ENCODE results near the gene PHACTR3. TPM values are rescaled to one million over a fixed set of nuclear protein-coding genes. Genes with fewer than 3 reads are reported as not detected.

The PHACTR3 gene
- polyA plus RNA-seq, 1 donor: 8.3 TPM

GRCh38 chr20:59647271-59647670 lies 42.9 kb downstream of the PHACTR3 start:
- Histone ChIP-seq H3K4me3 (ENCODE audit: low read length) (no peak overlapping the region), H3K27ac (ENCODE audit: low read length) (no peak overlapping the region), H3K36me3 (ENCODE audit: control insufficient read depth, insufficient read depth, low read length) (no peaks in the 10 kb centered on the region), H3K4me1 (ENCODE audit: control insufficient read depth, insufficient read depth, low read length) (no peaks in the 10 kb centered on the region), H3K27me3 (ENCODE audit: control insufficient read depth, insufficient read depth, low read length) (no peaks in the 10 kb centered on the region), H3K9me3 (ENCODE audit: control insufficient read depth, low read depth, low read length) (no peaks in the 10 kb centered on the region)
- DNase-seq: no peak

DNA sequence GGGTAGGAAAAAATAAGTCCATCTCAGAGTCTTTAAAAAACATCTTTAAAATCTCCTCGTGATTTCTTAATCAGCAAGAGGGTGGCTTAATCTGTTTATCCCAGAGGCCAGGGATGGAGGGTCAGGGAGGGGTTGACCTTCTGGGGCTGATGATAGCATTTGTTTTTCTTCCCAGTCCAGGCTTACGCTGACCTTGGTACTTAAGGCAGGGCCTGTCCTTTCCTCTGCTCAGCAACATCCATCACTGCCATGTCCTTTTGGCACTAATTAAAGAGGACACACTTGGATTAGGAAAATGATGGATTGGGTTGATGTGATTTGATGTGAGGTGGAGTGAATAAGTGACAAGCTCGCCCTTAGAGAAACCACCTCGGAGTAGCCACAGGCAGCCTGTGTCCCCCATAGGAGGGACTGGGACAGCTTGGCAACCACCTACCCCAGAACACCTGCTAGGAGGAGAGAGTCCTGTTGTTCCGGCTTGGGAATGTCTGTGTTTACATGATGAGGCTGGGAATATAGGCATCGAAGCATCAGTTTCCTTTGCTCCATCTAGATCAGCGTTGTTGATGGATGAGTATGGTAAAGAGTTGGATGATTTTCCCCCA lies 44.2 kb downstream of the PHACTR3 start:
- 63% methylated on average over 2 of the region's 7 CpGs for WGBS (ENCODE audit: insufficient coverage, low lambda C conversion rate)
- H3K27me3 ChIP-seq (ENCODE audit: control insufficient read depth, insufficient read depth, low read length): no peaks in the 10 kb centered on the region
- no peak overlapping the region for H3K27ac ChIP-seq (ENCODE audit: low read length)
- no peaks in the 10 kb centered on the region for H3K36me3 ChIP-seq (ENCODE audit: control insufficient read depth, insufficient read depth, low read length)
- no peak overlapping the region for H3K4me3 ChIP-seq (ENCODE audit: low read length)
- no peak for DNase-seq
- no peaks in the 10 kb centered on the region for H3K9me3 ChIP-seq (ENCODE audit: control insufficient read depth, low read depth, low read length)
- H3K4me1 ChIP-seq (ENCODE audit: control insufficient read depth, insufficient read depth, low read length): no peaks in the 10 kb centered on the region

DNA sequence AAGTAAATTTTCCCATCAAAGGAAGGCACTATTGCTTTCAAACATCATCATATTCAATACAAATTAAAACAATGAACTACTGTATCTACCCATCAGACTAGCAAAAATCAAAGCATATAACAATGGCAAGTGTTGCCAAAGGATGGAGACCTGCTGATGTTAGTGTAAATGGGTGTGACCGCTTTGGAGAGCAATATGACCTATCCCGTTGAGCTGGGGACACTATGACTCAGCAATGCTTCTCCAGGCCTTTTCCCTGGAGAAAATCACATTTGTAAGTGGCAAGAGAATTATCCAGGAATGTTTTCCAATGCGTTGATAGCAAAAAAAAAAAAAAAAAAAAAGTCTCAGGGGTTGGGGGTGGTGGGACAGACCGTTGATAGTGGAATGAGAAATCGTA lies 46.1 kb downstream of the PHACTR3 start:
- no peaks in the 10 kb centered on the region for H3K9me3 ChIP-seq (ENCODE audit: control insufficient read depth, low read depth, low read length)
- no peaks in the 10 kb centered on the region for H3K36me3 ChIP-seq (ENCODE audit: control insufficient read depth, insufficient read depth, low read length)
- no CpG with 5 or more reads among the region's 5 CpGs for WGBS (ENCODE audit: insufficient coverage, low lambda C conversion rate)
- no peak overlapping the region for H3K27ac ChIP-seq (ENCODE audit: low read length)
- H3K4me1 ChIP-seq (ENCODE audit: control insufficient read depth, insufficient read depth, low read length): no peaks in the 10 kb centered on the region
- DNase-seq: no peak
- H3K27me3 ChIP-seq (ENCODE audit: control insufficient read depth, insufficient read depth, low read length): no peaks in the 10 kb centered on the region
- H3K4me3 ChIP-seq (ENCODE audit: low read length): no peak overlapping the region

GRCh38 chr20:59652381-59652780 lies 48.0 kb downstream of the PHACTR3 start:
- Histone ChIP-seq H3K4me1 (ENCODE audit: control insufficient read depth, insufficient read depth, low read length) (no peaks in the 10 kb centered on the region), H3K27ac (ENCODE audit: low read length) (no peak overlapping the region), H3K27me3 (ENCODE audit: control insufficient read depth, insufficient read depth, low read length) (no peaks in the 10 kb centered on the region), H3K9me3 (ENCODE audit: control insufficient read depth, low read depth, low read length) (peaks cover 2% of the 10 kb centered on the region), H3K36me3 (ENCODE audit: control insufficient read depth, insufficient read depth, low read length) (no peaks in the 10 kb centered on the region), H3K4me3 (ENCODE audit: low read length) (no peak overlapping the region)
- DNase-seq: no peak
- 100% methylated on average over 1 of the region's 2 CpGs for WGBS (ENCODE audit: insufficient coverage, low lambda C conversion rate)

GRCh38 chr20:59656417-59656816 lies 52.1 kb downstream of the PHACTR3 start:
- Histone ChIP-seq H3K27me3 (ENCODE audit: control insufficient read depth, insufficient read depth, low read length) (no peaks in the 10 kb centered on the region), H3K4me1 (ENCODE audit: control insufficient read depth, insufficient read depth, low read length) (no peaks in the 10 kb centered on the region), H3K27ac (ENCODE audit: low read length) (no peak overlapping the region), H3K4me3 (ENCODE audit: low read length) (no peak overlapping the region), H3K36me3 (ENCODE audit: control insufficient read depth, insufficient read depth, low read length) (no peaks in the 10 kb centered on the region), H3K9me3 (ENCODE audit: control insufficient read depth, low read depth, low read length) (peaks cover 7% of the 10 kb centered on the region)
- DNase-seq: no peak

- Histone ChIP-seq H3K4me3 (ENCODE audit: low read length) (no peak overlapping the region), H3K9me3 (ENCODE audit: control insufficient read depth, low read depth, low read length) (peaks cover 7% of the 10 kb centered on the region), H3K27ac (ENCODE audit: low read length) (no peak overlapping the region), H3K36me3 (ENCODE audit: control insufficient read depth, insufficient read depth, low read length) (no peaks in the 10 kb centered on the region), H3K4me1 (ENCODE audit: control insufficient read depth, insufficient read depth, low read length) (no peaks in the 10 kb centered on the region), H3K27me3 (ENCODE audit: control insufficient read depth, insufficient read depth, low read length) (no peaks in the 10 kb centered on the region)
- no peak for DNase-seq
- WGBS (ENCODE audit: insufficient coverage, low lambda C conversion rate): 67% methylated on average over 1 of the region's 1 CpG
These were observed 53.2 kb downstream of the PHACTR3 start for GRCh38 chr20:59657459-59658046.

DNA sequence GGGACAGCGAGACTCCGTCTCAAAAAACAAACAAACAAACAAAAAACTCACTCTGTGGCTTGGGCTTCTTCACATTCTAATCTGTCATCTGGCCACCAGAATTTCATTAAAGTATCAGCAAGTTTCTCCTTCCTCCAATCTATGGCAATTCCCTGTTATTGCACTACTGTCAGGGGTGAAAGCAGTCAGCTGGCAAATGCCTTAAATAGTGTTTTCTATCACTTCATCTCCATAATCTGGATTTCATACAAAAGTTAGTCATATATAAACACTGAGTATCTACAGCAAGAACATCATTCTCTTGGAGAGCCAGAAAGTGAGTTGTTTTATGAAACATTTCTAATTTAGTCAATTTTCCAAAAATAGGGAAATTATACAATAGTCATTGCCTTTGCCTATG lies 56.1 kb downstream of the PHACTR3 start:
- Histone ChIP-seq H3K4me1 (ENCODE audit: control insufficient read depth, insufficient read depth, low read length) (no peaks in the 10 kb centered on the region), H3K27ac (ENCODE audit: low read length) (no peak overlapping the region), H3K4me3 (ENCODE audit: low read length) (no peak overlapping the region), H3K36me3 (ENCODE audit: control insufficient read depth, insufficient read depth, low read length) (no peaks in the 10 kb centered on the region), H3K27me3 (ENCODE audit: control insufficient read depth, insufficient read depth, low read length) (no peaks in the 10 kb centered on the region), H3K9me3 (ENCODE audit: control insufficient read depth, low read depth, low read length) (peaks cover 7% of the 10 kb centered on the region)
- DNase-seq: no peak
- WGBS (ENCODE audit: insufficient coverage, low lambda C conversion rate): no CpG with 5 or more reads among the region's 2 CpGs

- DNase-seq: no peak
- Histone ChIP-seq H3K27me3 (ENCODE audit: control insufficient read depth, insufficient read depth, low read length) (no peaks in the 10 kb centered on the region), H3K9me3 (ENCODE audit: control insufficient read depth, low read depth, low read length) (peaks cover 7% of the 10 kb centered on the region), H3K4me1 (ENCODE audit: control insufficient read depth, insufficient read depth, low read length) (no peaks in the 10 kb centered on the region), H3K27ac (ENCODE audit: low read length) (no peak overlapping the region), H3K4me3 (ENCODE audit: low read length) (no peak overlapping the region), H3K36me3 (ENCODE audit: control insufficient read depth, insufficient read depth, low read length) (no peaks in the 10 kb centered on the region)
- no CpG with 5 or more reads among the region's 8 CpGs for WGBS (ENCODE audit: insufficient coverage, low lambda C conversion rate)
These were observed 56.8 kb downstream of the PHACTR3 start for GRCh38 chr20:59661153-59661552.

DNA sequence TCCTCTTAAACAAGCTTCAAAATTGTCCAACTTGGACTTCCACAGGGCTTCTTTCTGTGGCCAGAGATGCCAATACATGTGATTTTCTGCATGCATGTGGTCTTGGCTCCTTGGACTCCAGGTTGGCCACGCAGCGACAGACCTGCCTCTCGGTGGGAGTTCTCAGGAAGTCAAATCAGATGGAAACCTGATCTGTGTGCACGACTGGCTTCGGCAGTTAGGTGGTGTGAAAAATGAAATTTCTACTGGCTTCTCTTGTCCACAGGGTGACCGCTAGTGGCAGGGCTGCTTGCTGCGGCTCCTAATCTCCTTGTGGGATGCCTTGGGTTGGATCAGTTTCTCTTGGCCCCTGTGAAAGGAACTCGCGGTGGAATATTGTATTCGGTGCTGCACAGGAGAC lies 57.3 kb downstream of the PHACTR3 start:
- H3K27me3 ChIP-seq (ENCODE audit: control insufficient read depth, insufficient read depth, low read length): no peaks in the 10 kb centered on the region
- no peak overlapping the region for H3K27ac ChIP-seq (ENCODE audit: low read length)
- DNase-seq: no peak
- WGBS (ENCODE audit: insufficient coverage, low lambda C conversion rate): no CpG with 5 or more reads among the region's 10 CpGs
- H3K9me3 ChIP-seq (ENCODE audit: control insufficient read depth, low read depth, low read length): peaks cover 7% of the 10 kb centered on the region
- H3K4me3 ChIP-seq (ENCODE audit: low read length): no peak overlapping the region
- no peaks in the 10 kb centered on the region for H3K36me3 ChIP-seq (ENCODE audit: control insufficient read depth, insufficient read depth, low read length)
- no peaks in the 10 kb centered on the region for H3K4me1 ChIP-seq (ENCODE audit: control insufficient read depth, insufficient read depth, low read length)

DNA sequence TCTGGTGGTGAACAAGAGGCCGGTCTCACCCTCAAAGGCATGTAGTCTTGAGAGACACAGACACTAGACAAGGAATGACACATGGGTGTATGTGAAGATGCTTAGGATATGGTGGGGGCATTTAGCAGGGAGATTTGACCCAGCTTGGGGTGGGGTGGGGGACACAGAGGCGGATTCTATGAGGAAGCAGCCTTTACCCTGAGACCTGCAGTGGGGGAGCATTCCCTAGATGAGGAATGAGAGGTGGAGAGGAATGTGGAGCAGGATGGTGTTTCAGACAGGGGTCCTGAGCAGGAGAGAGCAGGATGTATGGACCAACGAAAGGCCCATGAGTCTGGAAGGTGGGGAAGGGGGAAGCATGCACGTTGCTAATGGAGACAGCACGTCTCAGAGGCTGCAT lies 57.8 kb downstream of the PHACTR3 start:
- H3K27me3 ChIP-seq (ENCODE audit: control insufficient read depth, insufficient read depth, low read length): no peaks in the 10 kb centered on the region
- no peaks in the 10 kb centered on the region for H3K4me1 ChIP-seq (ENCODE audit: control insufficient read depth, insufficient read depth, low read length)
- peaks cover 4% of the 10 kb centered on the region for H3K9me3 ChIP-seq (ENCODE audit: control insufficient read depth, low read depth, low read length)
- WGBS (ENCODE audit: insufficient coverage, low lambda C conversion rate): no CpG with 5 or more reads among the region's 5 CpGs
- no peaks in the 10 kb centered on the region for H3K36me3 ChIP-seq (ENCODE audit: control insufficient read depth, insufficient read depth, low read length)
- DNase-seq: no peak
- H3K27ac ChIP-seq (ENCODE audit: low read length): no peak overlapping the region
- H3K4me3 ChIP-seq (ENCODE audit: low read length): no peak overlapping the region

DNA sequence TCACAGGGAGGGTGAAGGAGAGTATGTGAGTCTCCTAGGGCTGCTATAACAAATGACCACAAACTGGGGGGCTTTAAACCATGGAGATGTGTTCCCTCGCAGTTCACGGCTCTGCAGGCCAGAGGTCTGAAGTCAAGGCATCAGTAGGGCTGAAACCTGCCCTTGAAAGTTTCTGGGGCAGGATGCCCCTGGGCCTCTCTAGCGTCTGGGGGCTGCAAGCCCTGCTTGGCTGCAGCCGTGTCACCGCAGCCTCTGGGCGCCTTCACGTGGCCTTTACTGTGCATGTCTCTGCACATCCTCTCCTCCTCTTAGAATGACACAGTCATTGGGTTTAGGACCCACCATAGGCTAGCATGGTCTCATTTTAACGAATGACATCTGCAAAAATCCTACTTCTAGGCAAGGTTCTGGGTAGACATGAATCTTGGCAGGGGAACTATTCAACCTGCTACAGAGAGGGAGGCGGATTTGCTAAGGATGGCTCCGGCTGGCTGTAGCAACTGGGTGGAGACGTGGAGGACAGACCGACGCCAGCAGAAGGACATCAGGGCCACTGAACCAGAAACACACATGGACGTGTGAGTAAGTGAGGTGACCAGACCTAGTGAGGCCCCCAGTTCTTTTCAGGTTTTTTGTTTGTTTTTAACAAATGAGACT lies 58.6 kb downstream of the PHACTR3 start:
- no peaks in the 10 kb centered on the region for H3K27me3 ChIP-seq (ENCODE audit: control insufficient read depth, insufficient read depth, low read length)
- H3K4me3 ChIP-seq (ENCODE audit: low read length): no peak overlapping the region
- H3K4me1 ChIP-seq (ENCODE audit: control insufficient read depth, insufficient read depth, low read length): no peaks in the 10 kb centered on the region
- H3K27ac ChIP-seq (ENCODE audit: low read length): no peak overlapping the region
- no peak for DNase-seq
- WGBS (ENCODE audit: insufficient coverage, low lambda C conversion rate): no CpG with 5 or more reads among the region's 14 CpGs
- H3K36me3 ChIP-seq (ENCODE audit: control insufficient read depth, insufficient read depth, low read length): no peaks in the 10 kb centered on the region
- H3K9me3 ChIP-seq (ENCODE audit: control insufficient read depth, low read depth, low read length): no peaks in the 10 kb centered on the region
